Prostate gland (tissue), 2 donors: ENCODE measurements around the gene GGN. TPM values are rescaled to one million over a fixed set of nuclear protein-coding genes. Genes with fewer than 3 reads are reported as not detected.
"Not testable (repeated sequence)": the region's sequence is repeated elsewhere in the genome, so short reads cannot be mapped to it uniquely, and the experiment has no call there.

Experiments used
- DNase-seq: peaks from one replicate; pipeline ENCODE4 v3.0.0-alpha.2; 2019; ENCODE audit warnings: low spot score
- H3K27ac ChIP-seq, 2 donors: fragments of 200-600 bp; sonication (generic); 2 replicates each; pipeline ENCODE4 v1.5.1; 2017 to 2019
- H3K27me3 ChIP-seq: fragments of 200-600 bp; sonication (generic); replicated peaks from 2 replicates; pipeline ENCODE4 v1.5.1; 2019; ENCODE audit not compliant: insufficient read depth
- H3K36me3 ChIP-seq, 2 donors: fragments of 200-600 bp; sonication (generic); 1 replicate in 1 of 2; 2 replicates in 1 of 2; pipeline versions ENCODE4 v1.5.1 to v1.8.1; 2017 to 2019
- H3K4me1 ChIP-seq: fragments of 200-600 bp; sonication (generic); replicated peaks from 2 replicates; pipeline ENCODE4 v1.5.1; 2019
- H3K4me3 ChIP-seq, 2 donors: fragments of 200-600 bp; sonication (generic); 2 replicates each; pipeline ENCODE4 v1.5.1; 2017 to 2019
- H3K9me3 ChIP-seq: fragments of 200-600 bp; sonication (generic); 2 replicates; pipeline ENCODE4 v1.5.1; 2017
- CTCF ChIP-seq, 4 experiments: fragments of 200-600 bp in 2 of 4; fragments of 450-650 bp in 2 of 4; sonication (generic) in 2 of 4; IDR thresholded peaks; 1 replicate in 3 of 4; 2 replicates in 1 of 4; pipeline ENCODE4 v1.5.1; 2016 to 2019; ENCODE audit warnings: antibody characterized with exemption in 4 of 4, mild to moderate bottlenecking in 2 of 4, moderate library complexity in 2 of 4
- POLR2A ChIP-seq: fragments of 450-650 bp; IDR thresholded peaks from one replicate; pipeline ENCODE4 v1.6.1; 2016; ENCODE audit warnings: antibody characterized with exemption, mild to moderate bottlenecking
- POLR2AphosphoS5 ChIP-seq: sonication (generic); formaldehyde crosslinking; IDR thresholded peaks from one replicate; pipeline ENCODE4 v1.6.1; 2017; ENCODE audit warnings: antibody characterized with exemption
- WGBS: methylation state at CpG from one replicate; pipeline ENCODE4 v1.1.5; 2018; 5-methylcytosine and 5-hydroxymethylcytosine counted together
- intact Hi-C: fragments of 100-400 bp; cut with DNase I; formaldehyde crosslinking; loops from one replicate; pipeline ENCODE4 v1.14.2; 2022
- total RNA-seq, 2 donors: library from RNA; depleted of rRNA; stranded (reverse); fragments of >200 nt; gene quantifications; one replicate each; pipeline ENCODE4 v1.1.0, GENCODE V29; 2016

GGN gene
- total RNA-seq, 2 donors from 2014 or later, result 0.27 to 7.4 TPM

DNA sequence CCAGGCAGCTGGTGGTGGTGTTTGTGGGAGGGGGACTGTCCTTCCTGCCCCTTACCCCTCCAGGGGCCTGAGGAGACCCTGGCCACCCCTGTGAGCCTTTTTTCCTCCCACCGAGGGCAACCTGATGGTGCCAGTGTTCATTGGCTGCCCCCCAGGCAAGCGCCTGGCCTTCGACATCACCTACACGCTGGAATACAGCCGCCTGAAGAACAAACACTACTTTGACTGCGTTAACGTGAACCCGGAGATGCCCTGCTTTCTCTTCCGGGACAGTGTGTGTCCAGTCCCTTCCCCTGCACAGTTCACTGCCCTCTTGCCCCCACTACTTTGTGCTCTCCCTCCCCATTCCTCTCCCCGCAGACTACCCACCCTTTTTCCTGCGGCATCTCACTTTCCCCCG lies 20.8 kb downstream of the GGN start:
- WGBS, result 47% methylated on average over 12 of the region's 12 CpGs
- Histone ChIP-seq H3K36me3 (no peaks in the 10 kb centered on the region), H3K27ac (no peak overlapping the region), H3K4me3 (no peak overlapping the region), H3K9me3 (no peaks in the 10 kb centered on the region), H3K27me3 (no peaks in the 10 kb centered on the region), H3K4me1 (no peaks in the 10 kb centered on the region)
- TF ChIP-seq CTCF (IDR thresholded peaks at IDR 0.05) (no peak), POLR2AphosphoS5 (no peak), POLR2A (no peak)
- intact Hi-C loops, result no loop called here
- no peak for DNase-seq

- H3K4me3 ChIP-seq, H3K27me3 ChIP-seq, DNase-seq, H3K9me3 ChIP-seq, H3K36me3 ChIP-seq, intact Hi-C loops, H3K4me1 ChIP-seq: not testable (repeated sequence)
- peak overlapping the region in 1 of 2 donors; percentile 66 for H3K27ac ChIP-seq
- 80% methylated on average over 15 of the region's 16 CpGs for WGBS
Observed at GRCh38 chr19:38362946-38363688, 24.7 kb downstream of the GGN start.

DNA sequence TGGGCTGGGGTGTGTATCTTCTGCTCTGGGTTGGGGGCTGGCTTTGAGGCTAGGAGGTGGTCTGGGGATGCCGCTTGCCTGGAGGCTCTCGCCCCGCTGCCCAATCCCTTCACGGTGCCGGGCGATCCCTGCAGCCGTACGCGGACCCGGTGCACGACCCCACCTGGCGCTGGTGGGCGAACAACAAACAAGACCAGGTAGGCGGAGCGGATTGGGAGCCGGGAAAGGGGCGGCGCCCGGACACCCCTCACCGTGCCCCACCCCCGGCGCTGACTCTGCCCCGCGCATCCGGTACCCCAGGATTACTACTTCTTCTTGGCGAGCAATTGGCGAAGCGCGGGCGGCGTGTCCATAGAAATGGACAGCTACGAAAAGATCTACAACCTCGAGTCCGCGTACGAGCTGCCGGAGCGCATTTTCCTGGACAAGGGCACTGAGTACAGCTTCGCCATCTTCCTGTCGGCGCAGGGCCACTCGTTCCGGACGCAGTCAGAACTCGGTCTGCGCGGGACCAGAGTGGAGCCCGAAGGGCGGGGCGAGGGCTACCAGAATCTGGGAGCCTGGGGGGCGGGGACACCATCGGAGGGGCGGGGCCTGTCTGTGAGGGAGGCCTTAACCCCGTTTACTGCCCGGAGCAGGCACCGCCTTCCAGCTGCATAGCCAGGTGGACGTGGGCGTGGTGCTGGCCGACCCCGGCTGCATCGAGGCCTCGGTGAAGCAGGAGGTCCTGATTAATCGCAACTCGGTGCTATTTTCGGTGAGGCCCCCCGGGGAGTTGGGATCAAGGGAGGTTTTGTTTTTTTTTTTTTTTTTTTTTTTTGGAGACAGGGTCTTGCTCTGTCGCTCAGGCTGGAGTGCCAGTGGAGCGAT lies 25.5 kb downstream of the GGN start:
- Histone ChIP-seq H3K4me3 (peak overlapping the region; percentile 36 to 53), H3K27me3 (peaks cover 3% of the 10 kb centered on the region), H3K9me3 (no peaks in the 10 kb centered on the region), H3K27ac (peak overlapping the region; percentile 64 to 66), H3K36me3 (no peaks in the 10 kb centered on the region), H3K4me1 (no peaks in the 10 kb centered on the region)
- WGBS, result 2% methylated on average over 67 of the region's 68 CpGs
- peak; percentile 71 for DNase-seq
- peak; percentile 30 for TF ChIP-seq POLR2A
- TF ChIP-seq CTCF (IDR thresholded peaks at IDR 0.05), result no peak
- TF ChIP-seq POLR2AphosphoS5, result peak; percentile 17
- intact Hi-C loops, result no loop called here

DNA sequence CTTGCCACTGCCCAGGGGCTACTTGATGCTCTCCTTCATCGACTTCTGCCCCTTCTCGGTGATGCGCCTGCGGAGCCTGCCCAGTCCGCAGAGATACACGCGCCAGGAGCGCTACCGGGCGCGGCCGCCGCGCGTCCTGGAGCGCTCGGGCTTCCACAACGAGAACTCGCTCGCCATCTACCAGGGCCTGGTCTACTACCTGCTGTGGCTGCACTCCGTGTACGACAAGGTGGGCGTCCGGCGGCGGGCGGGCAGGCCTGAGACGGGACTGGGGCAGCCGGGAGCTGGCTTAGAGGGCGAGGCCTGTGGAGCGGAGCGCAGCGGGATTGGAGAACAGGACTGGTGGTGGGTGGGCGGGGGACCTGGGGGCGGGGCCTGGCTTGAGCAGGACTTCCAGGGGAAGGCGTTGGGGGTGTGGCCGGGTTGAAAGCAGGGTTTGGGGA lies 26.2 kb downstream of the GGN start:
- Histone ChIP-seq H3K9me3 (no peaks in the 10 kb centered on the region), H3K4me3 (peak overlapping the region; percentile 36 to 53), H3K27me3 (peaks cover 3% of the 10 kb centered on the region), H3K4me1 (no peaks in the 10 kb centered on the region), H3K27ac (peak overlapping the region; percentile 64 to 66), H3K36me3 (no peaks in the 10 kb centered on the region)
- TF ChIP-seq POLR2AphosphoS5 (no peak), POLR2A (no peak), CTCF (IDR thresholded peaks at IDR 0.05) (peak in 2 of 4 experiments; percentile 29 to 45)
- WGBS, result 1% methylated on average over 18 of the region's 37 CpGs
- DNase-seq, result peak; percentile 78
- intact Hi-C loops, result no loop called here

- Histone ChIP-seq H3K4me1 (no peaks in the 10 kb centered on the region), H3K4me3 (peak overlapping the region; percentile 36 to 53), H3K36me3 (no peaks in the 10 kb centered on the region), H3K27ac (peak overlapping the region in 1 of 2 donors; percentile 66), H3K27me3 (peaks cover 3% of the 10 kb centered on the region), H3K9me3 (no peaks in the 10 kb centered on the region)
- intact Hi-C loops, result no loop called here
- 17% methylated on average over 23 of the region's 23 CpGs for WGBS
- DNase-seq, result no peak
- TF ChIP-seq POLR2A, result no peak
- TF ChIP-seq CTCF (IDR thresholded peaks at IDR 0.05), result no peak
- TF ChIP-seq POLR2AphosphoS5, result no peak
Observed at GRCh38 chr19:38360839-38361631, 26.8 kb downstream of the GGN start.
